ENCODE measurements around the gene WWP2.

DNA sequence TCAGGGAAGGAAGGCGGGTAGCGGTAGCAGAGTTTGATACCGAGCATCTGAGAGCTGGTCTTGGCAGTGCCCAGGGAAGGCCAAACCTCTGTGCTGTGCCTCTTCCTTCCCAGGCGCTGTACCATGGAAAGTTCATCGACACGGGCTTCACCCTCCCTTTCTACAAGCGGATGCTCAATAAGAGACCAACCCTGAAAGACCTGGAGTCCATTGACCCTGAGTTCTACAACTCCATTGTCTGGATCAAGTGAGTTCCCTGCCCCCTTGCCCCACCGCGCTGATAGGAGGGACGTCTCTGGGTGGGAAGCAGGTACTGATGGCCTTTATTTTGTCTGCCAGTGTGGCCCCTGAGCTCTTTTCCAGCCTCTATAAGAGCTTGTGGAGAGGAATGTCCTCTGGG lies 173.6 kb downstream of the WWP2 start:
- TF ChIP-seq CTCF (optimal IDR thresholded peaks at IDR 0.05 in 1 of 3, IDR thresholded peaks at IDR 0.05 in 1 of 3, conservative IDR thresholded peaks at IDR 0.05 in 1 of 3; ENCODE audit: extremely low read depth in 1 of 3, insufficient read depth in 2 of 3, low read length in 3 of 3) (no peak), EZH2 (IDR thresholded peaks at IDR 0.05; ENCODE audit: low read length) (no peak)

Measured in keratinocyte (primary cell).